Keratinocyte (primary cell): ENCODE results near the gene SCAMP2.

ENCODE experiments used
- CTCF ChIP-seq, 3 experiments: IDR thresholded peaks in 1 of 3; conservative IDR thresholded peaks in 1 of 3; optimal IDR thresholded peaks in 1 of 3; 2 replicates in 2 of 3; 3 replicates in 1 of 3; pipeline versions ENCODE3 to v1.5.1; 2011; ENCODE audit warnings: low read length in 3 of 3, mild to moderate bottlenecking in 3 of 3, moderate library complexity in 2 of 3, control low read depth in 1 of 3, inconsistent platforms in 1 of 3; ENCODE audit not compliant: insufficient read depth in 2 of 3; ENCODE audit errors: extremely low read depth in 1 of 3
- EZH2 ChIP-seq: IDR thresholded peaks from one replicate; pipeline ENCODE4 v1.6.1; 2012; ENCODE audit warnings: inconsistent platforms, mild to moderate bottlenecking, low read length, moderate library complexity

- TF ChIP-seq CTCF (optimal IDR thresholded peaks at IDR 0.05 in 1 of 3, IDR thresholded peaks at IDR 0.05 in 1 of 3, conservative IDR thresholded peaks at IDR 0.05 in 1 of 3; ENCODE audit: extremely low read depth in 1 of 3, insufficient read depth in 2 of 3, low read length in 3 of 3) (no peak), EZH2 (no peak)
These were observed 65.9 kb downstream of the SCAMP2 start for GRCh38 chr15:74807282-74807681.
